ENCODE data around the gene OTUD3.
"Not testable (repeated sequence)": the region's sequence is repeated elsewhere in the genome, so short reads cannot be mapped to it uniquely, and the experiment has no call there.

OTUD3 gene, protein sequence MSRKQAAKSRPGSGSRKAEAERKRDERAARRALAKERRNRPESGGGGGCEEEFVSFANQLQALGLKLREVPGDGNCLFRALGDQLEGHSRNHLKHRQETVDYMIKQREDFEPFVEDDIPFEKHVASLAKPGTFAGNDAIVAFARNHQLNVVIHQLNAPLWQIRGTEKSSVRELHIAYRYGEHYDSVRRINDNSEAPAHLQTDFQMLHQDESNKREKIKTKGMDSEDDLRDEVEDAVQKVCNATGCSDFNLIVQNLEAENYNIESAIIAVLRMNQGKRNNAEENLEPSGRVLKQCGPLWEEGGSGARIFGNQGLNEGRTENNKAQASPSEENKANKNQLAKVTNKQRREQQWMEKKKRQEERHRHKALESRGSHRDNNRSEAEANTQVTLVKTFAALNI

DNA sequence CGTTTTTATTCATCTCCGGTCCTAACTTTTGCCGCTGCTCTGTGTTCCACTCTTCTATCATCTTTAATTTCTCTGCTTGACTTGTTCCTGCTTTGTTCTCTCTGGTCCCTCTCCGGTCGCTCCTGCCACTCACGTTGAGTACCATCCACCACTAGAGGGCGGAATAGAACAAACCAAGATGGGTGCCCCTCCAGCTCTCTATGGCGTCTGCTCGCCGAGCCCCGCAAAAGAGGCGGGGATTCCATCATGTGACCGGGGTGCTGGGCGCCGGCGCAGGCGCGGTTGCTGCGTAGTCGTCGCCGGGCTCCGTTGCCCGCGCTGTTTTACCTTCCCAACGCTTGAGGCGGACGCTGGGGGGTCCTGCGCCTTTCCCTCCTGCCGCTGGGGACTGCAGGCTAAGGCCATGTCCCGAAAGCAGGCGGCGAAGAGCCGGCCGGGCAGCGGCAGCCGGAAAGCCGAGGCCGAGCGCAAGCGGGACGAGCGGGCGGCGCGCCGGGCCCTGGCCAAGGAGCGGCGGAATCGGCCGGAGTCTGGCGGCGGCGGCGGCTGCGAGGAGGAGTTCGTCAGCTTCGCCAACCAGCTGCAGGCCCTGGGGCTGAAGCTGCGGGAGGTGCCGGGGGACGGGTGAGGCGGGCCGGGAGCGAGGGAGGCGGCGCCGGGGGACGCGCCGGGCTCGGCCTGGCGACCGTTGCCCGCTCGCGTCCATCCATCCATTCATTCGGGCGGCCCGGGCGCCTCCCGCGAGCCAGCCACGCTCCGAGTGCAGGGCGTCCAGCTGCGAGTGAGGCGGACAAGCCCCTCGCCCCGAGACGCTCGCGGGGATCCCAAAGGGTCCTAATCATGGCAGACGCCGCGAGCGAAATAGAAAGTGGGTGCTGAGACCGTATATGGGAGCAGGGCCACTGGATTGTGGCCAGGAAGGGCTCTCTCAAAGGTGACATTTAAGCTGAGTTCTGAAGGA lies at the start of gene OTUD3:
Gene OTUD3, plus strand, starts transcription at position 285 of the 961 bp plus-strand sequence. Its CDS starts 119 bp downstream, at position 404.
- peak; percentile 87 for DNase-seq (ENCODE audit: low read depth)
- H3K4me3 ChIP-seq (ENCODE audit: low read depth, low read length), result peak within 1 kb of the TSS; percentile 87

DNA sequence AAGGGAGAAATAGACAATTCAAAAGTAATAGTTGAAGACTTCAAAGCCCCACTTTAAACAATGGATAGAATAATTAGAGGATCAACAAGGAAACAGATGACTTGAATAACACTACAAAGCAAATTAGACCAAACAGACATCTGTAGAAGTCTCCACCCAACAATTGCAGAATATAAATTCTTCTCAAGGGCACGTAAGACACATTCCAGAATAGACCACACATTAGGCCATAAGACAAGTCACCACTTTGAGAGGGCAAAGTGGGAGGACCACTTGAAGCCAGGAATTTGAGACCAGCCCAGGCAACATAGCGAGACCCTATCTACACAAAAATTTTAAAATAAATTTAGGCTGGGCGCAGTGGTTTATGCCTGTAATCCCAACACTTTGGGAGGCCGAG lies 46.6 kb upstream of the OTUD3 start:
- no peak overlapping the region for H3K4me3 ChIP-seq (ENCODE audit: low read depth, low read length)
- no peak for DNase-seq (ENCODE audit: low read depth)

DNA sequence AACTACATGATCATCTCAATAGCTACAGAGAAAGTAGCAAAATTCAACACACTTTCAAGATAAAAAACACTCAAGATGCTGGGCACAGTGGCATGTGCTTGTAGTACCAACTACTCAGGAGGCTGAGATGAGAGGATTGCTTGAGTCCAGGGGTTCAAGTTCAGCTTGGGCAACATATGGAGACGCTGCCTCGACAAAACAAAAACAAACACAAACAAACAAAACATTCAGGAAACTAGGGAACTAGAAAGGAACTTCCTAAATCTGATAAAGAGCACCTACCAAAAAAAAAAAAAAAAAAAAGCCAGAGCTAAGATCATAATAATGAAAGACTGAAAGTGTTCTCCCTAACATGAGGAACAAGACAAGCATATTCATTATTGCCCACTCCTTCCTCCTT lies 44.3 kb upstream of the OTUD3 start:
- no peak overlapping the region for H3K4me3 ChIP-seq (ENCODE audit: low read depth, low read length)
- no peak for DNase-seq (ENCODE audit: low read depth)

DNA sequence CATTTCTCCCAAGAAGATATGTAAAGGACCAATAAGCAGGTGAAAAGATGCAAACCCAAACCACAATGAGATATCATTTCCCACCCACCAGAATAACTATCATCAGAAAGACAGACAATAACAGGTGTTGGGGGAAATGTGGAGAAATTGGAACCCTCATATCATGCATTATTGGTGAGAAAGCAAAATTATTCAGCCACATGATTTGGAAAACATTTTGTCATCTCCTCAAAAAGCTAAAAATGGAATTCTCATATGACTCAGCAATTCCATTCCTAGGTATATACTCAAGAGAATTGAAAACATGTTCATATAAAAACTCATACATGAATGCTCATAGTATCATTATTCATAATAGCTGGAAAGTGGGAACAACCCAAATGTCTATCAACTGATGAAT lies 42.0 kb upstream of the OTUD3 start:
- no peak for DNase-seq (ENCODE audit: low read depth)
- no peak overlapping the region for H3K4me3 ChIP-seq (ENCODE audit: low read depth, low read length)

DNA sequence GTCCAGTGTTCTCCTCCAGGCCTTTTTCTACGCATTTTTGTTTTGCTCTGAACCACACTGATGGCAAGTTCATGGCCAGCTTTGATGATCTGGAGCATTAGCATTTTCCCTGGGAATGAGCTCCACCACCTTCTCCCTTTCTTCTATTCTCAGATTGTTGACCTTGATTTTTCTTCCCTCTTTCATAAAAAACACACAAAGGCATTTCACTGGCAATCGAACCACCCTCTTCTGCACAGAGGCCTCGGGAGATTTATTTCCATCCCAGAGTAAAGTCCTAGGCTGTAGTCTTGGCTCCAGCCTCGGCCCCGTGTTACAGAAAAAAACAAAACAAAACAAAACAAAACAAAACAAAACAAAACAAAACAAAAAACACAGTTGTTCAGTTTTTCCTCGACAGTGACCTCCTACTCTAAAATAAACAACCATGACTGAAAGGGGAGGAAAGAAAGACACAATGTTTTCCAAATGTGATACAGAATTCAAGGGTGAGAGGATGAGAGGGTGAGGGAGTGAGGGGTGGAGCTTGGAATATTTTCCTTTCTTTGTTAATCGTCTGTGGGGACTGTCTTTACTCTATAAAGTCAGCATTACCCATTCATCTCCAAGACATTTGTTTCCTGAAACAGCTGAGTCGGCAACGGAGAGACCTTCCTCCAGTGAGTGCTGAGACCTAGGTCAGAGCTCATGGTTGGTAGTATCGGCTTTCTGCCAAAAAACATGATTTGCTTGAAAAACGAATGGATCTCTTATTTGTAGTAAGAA lies 37.3 kb upstream of the OTUD3 start:
- no peak for DNase-seq (ENCODE audit: low read depth)
- H3K4me3 ChIP-seq (ENCODE audit: low read depth, low read length), result no peak overlapping the region

DNA sequence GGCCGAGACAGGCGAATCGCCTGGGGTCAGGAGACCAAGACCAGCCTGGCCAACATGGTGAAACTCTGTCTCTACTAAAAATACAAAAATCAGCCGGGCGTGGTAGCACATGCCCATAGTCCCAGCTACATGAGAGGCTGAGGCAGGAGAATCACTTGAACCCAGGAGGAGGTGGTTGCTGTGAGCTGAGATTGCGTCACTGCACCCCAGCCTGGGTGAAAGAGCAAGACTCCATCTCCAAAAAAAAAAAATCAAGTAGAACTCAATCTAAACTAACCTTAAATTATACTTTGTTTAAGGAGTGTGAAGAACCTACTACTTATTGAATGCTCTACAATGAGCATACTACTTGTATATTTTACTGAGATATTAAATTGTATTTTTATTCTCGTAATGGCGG lies 36.6 kb upstream of the OTUD3 start:
- no peak for DNase-seq (ENCODE audit: low read depth)
- H3K4me3 ChIP-seq (ENCODE audit: low read depth, low read length), result no peak overlapping the region

DNA sequence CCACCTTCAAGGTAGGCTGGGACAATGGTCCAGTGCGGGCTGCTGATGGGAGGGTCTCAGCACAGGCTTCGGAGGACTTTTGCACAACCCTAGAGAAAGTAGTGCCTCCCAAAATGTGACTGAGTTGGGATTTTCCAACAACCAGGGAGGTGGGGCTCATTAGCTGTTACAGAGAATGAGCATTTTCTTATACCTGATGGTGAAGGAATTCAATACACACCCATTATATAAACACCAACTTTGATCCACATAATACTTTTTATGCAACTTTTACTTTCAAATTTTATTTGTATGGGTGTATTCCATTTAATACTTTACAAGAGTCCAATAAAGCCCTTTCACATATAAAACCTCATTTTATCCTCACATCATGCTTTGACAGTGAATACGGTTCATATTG lies 35.9 kb upstream of the OTUD3 start:
- no peak overlapping the region for H3K4me3 ChIP-seq (ENCODE audit: low read depth, low read length)
- no peak for DNase-seq (ENCODE audit: low read depth)

DNA sequence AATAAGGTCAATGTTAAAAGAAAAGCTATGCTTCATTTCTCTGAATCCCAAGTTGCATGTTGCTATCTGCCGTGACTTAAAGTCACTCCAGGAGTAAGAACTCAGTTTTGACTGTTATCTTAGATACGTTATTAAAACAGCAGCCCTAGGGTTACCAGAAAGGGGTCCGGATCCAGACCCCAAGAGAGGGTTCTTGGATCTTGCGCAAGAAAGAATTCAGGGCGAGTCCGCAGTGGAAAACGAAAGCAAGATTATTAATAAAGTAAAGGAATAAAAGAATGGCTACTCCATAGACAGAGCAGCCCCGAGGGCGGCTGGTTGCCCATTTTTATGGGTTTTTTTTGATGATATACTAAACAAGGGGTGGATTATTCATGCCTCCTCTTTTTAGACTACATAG lies 34.9 kb upstream of the OTUD3 start:
- not testable (repeated sequence) for H3K4me3 ChIP-seq (ENCODE audit: low read depth, low read length); DNase-seq (ENCODE audit: low read depth)

DNA sequence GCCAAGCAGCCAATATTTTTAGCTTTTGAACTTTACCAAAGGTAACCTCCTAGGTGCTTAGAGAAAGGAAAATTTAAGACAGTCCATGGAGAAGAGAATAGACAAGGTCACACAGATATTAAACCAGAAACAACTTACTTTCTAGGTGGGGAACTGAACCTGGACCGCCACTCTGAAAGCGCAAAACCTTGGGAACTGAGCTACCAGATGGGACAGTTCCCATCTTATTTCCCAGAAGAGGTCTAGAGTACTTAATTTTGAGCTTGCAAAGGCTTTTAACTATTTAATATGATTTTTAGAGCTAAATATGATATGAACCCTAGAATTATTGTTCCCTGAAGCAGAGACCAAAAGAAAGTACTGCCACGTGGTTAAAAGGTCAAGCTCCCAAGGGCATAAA lies 32.9 kb upstream of the OTUD3 start:
- H3K4me3 ChIP-seq (ENCODE audit: low read depth, low read length); DNase-seq (ENCODE audit: low read depth): not testable (repeated sequence)

DNA sequence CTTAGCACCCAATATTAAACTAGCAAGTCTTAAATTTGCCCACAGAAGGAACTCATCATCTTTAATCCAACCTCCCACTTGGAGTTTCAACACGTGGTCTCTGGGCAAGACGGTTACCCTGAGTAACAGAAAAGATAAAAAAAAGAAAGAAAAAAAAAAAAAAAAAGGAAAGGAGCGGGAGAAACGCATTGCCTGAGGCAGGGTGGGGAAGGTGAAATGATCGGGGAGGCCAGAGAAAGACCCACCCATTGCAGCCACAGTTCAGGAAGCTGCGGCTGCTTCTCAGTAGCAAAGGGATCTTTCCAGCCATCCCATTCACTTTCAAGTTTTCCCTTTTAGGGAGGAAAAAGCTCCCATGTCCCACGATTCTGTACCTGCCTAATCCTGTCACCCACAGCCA lies 32.0 kb upstream of the OTUD3 start:
- H3K4me3 ChIP-seq (ENCODE audit: low read depth, low read length), result no peak overlapping the region
- DNase-seq (ENCODE audit: low read depth), result no peak

DNA sequence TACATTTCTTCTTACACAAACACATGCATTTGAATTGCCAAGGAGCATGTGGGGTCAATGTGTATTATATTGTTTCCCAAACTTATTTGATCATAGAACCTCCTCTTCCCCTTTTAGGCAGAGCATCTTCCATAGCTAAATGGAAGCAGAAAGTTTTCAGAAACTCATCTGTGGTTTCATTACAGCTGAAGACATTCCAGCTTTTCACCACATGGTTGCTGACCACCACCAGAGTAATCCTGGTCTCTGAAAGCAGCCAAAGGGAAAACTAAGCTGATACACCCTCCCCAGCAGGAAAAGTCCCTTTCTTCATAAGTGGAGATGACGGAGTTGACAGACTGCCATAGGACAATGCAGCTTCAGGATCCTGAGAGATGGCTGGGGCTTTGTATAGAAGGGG lies 30.2 kb upstream of the OTUD3 start:
- no peak for DNase-seq (ENCODE audit: low read depth)
- H3K4me3 ChIP-seq (ENCODE audit: low read depth, low read length), result no peak overlapping the region

DNA sequence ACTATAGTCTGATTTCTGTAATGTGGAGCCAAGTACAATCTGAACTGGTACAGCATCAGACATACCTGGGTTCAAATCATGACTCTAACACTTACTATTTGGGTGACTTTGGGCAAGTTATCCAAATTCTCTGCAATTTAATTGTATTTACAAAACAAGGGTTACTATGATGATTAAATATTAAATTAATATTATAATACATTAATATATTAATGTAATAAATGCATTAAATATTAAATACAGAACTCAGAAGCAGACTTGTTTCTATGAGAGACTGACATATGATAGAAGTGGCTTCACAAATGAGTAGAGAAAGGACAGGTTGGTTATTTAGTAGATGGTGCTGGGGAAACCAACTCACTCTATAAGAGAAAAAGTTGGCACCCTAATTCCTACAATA lies 27.3 kb upstream of the OTUD3 start:
- no peak for DNase-seq (ENCODE audit: low read depth)
- H3K4me3 ChIP-seq (ENCODE audit: low read depth, low read length), result no peak overlapping the region

DNA sequence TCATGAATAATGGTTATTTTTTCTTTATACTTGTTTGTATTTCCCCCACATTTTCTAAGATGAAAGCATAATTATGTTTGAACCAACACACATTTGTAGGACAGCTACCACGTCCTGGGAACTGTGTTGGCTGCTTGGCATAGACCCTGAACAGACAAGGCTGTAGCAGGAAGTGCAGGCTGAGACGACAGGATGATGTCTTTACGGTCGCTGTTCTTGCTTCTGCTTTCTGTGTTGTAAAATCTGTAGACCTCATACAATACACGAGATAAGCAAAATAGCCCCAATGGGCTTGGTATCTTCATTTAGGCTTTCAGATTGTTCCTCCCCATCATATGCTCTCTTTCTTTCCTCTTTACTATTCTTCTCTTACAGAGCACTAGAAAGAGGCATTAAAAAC lies 23.3 kb upstream of the OTUD3 start:
- no peak overlapping the region for H3K4me3 ChIP-seq (ENCODE audit: low read depth, low read length)
- DNase-seq (ENCODE audit: low read depth), result no peak

DNA sequence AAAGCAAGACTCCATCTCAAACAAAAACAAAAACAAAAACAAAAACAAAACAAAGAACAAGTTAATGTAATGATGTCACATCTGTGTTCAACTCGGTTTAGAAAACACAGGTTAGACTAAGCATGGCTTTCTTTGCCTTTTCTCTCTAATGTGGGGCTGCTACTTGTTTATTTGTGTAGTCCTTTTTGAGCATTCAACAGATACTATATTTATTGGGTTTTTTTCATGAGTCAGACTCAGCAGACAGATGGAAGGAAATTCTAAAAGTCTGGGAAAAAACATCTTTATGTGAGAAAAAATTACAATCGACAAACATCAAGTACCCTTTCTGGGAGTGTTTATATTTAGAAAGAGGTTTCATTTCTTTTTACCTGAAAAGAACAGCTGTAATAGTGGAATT lies 22.3 kb upstream of the OTUD3 start:
- no peak for DNase-seq (ENCODE audit: low read depth)
- H3K4me3 ChIP-seq (ENCODE audit: low read depth, low read length), result no peak overlapping the region

DNA sequence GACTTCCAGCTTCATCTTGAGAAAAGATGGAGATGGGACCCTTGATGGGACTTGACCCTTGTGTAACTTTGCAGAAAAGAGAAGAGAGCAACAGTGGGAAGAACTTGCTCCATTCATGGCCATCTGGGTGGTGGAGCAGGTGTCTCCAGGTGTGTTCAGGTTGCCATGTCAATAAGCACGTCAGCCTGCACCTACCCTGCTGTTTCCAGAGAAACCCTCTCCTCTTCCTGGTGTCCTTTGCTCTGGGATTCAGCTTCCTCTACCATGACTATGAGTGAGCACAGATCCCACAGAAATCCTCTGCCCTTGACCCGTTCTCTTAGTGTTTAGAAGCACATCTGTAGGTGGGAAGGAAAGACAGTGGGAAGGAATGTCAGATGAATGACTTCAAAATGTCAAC lies 21.8 kb upstream of the OTUD3 start:
- DNase-seq (ENCODE audit: low read depth), result no peak
- no peak overlapping the region for H3K4me3 ChIP-seq (ENCODE audit: low read depth, low read length)

DNA sequence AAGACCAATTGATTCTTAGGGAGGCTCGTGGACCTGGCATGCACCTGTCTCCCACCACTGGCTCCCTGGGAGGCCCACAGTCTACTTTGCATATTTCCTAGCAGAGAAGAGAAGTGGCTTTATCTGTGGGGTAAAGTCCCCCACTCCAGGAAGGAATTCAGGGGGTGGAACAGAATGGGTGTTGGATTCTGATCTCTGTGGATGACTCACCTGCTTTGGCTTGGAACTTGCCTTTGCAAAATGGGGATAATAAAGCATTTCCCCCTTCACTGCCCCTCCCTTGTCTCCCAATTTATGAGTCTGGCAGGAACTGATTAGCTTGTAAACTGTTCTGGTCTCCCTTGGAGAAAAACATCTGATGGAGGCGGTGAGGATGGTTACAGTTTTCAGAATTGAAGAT lies 21.2 kb upstream of the OTUD3 start:
- DNase-seq (ENCODE audit: low read depth), result no peak

DNA sequence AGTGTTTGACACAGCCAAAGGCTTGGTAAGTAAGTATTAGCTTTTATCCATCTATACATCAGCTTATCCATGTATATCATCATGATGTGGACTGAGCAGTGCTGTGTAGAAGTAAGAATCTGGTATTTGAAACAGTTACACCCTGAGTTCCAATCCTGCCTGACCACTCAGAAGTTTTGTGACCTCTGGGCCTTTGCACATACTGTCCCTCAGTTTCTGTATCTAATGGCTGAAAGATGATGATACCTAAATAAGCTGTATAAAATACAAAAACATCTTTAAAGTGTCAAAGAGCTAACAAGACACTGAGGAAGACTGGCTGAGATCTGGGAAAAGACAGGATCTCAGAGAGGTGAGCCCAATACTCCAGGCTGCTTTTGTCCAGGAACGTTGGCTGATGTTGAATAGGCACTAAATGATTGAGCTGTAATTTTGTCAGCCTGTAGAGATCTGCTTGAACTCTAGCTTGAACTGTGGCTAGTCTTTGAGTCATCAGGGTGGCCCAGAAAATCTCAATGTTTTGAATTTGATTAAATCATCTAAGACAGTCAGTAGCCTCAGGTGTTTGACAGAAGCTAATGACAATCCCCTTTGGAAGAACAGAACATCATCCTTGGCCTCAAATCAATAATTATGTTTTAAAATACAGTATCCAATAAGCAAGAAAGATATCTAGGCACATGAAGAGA lies 20.2 kb upstream of the OTUD3 start:
- DNase-seq (ENCODE audit: low read depth), result no peak
- H3K4me3 ChIP-seq (ENCODE audit: low read depth, low read length), result no peak overlapping the region

More for the DNA sequence above, 21.2 kb upstream of the OTUD3 start:
- no peak overlapping the region for H3K4me3 ChIP-seq (ENCODE audit: low read depth, low read length)

DNA sequence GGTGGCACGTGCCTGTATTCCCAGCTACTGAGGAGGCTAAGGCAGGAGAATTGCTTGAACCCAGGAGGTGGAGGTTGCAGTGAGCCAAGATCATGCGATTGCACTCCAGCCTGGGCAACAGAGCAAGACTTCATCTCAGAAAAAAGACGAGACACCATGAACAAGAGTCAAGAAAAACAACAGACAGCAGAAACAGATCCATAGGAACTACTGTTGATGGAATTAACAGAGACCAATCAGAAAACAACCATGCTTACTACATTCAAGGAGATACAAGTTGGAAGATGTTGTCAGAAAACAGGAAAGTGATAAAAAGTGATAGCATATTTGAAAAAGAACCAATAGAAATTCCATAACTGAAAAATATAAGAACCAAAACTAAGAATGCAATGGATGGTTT lies 19.3 kb upstream of the OTUD3 start:
- no peak for DNase-seq (ENCODE audit: low read depth)

DNA sequence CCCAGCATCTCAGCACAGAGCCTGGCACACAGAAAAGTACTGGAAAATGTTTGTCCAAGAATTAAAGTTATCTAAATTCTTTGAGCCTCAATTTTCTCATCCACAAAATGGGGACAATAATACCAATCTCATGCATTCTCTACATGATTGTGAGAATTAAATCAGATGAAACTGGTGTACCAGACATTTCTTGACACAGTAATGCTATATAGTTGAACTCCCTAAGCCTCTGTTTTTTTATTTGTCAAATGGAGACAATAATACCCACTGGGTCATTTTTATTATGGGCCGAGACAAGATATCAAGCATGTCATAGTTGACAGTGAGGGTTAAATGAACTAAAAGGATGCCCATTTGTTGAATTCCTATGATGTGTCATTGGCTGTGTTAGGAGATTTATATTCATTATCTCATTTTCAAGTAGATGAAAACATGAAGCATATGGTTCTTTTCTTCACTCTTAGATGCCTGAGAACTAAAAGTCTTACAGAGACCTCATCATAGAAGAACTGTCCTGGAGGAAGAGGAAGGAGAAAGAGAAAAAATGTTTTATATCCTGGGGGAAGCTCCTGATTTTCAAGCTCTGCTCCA lies 17.5 kb upstream of the OTUD3 start:
- DNase-seq (ENCODE audit: low read depth), result no peak
- no peak overlapping the region for H3K4me3 ChIP-seq (ENCODE audit: low read depth, low read length)

More for the DNA sequence above, 19.3 kb upstream of the OTUD3 start:
- no peak overlapping the region for H3K4me3 ChIP-seq (ENCODE audit: low read depth, low read length)

Measured in skeletal muscle cell (primary cell).